ENCODE data around the gene FOXM1. TPM values are rescaled to one million over a fixed set of nuclear protein-coding genes. Genes with fewer than 3 reads are reported as not detected.
A peak's percentile ranks its signal among the peaks of the same experiment; 100 is the strongest.
"Not testable (repeated sequence)": the region's sequence is repeated elsewhere in the genome, so short reads cannot be mapped to it uniquely, and the experiment has no call there.

The FOXM1 gene
- total RNA-seq, 1 experiment from 2014 or later: 36.1 TPM

DNA sequence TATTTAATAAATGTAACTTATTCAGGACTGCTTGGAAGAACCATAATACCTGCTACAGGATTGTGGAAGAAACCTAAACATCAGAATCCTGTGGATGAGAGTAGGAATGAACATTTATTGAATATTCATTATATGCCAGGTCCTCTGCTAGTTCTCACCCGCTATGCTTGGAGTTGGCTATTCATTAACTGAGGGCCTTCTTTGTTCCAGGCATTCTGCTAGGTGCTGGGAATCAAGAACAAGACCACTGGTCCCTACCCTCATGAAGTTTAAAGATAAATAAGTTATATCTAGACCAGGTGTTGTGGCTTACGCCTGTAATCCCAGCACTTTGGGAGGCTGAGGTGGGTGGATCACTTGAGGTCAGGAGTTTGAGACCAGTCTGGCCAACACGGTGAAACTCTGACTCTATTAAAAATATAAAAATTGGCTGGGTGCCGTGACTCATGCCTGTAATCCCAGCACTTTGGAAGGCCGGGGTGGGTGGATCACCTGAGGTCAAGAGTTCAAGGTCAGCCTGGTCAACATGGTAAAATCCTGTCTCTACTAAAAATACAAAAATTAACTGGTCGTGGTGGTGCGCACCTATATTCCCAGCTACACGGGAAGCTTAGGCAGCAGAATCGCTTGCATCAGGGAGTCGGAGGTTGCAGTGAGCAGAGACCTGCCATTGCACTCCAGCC lies 9.9 kb upstream of the FOXM1 start:
- DNase-seq (ENCODE audit: low spot score): no peak
- in situ Hi-C loops (cut with HindIII; ENCODE audit: low sequenced_read_pairs): no loop called here

DNA sequence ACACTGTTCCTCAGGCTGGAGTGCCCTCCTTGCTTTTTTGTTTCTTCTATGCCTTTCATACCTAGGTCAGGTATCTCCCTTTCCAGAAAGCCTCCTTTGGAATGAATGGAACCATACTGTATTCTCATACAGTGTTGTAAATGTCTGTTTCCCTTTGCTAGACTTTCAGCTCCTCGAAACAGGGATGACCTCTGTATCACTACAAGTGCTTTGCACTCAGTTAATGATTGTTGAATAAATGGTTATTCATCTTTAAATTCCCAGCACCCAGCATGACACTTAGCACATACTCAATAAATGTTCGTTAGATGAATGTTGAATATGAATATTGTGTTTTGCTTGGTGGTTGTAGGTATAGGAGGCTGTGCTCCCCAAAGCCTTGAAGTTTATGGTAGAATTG lies 7.8 kb upstream of the FOXM1 start:
- DNase-seq (ENCODE audit: low spot score): no peak
- in situ Hi-C loops (cut with HindIII; ENCODE audit: low sequenced_read_pairs): no loop called here

GRCh38 chr12:2879853-2880252 lies 2.9 kb upstream of the FOXM1 start:
- in situ Hi-C loops (cut with HindIII; ENCODE audit: low sequenced_read_pairs): no loop called here
- no peak for DNase-seq (ENCODE audit: low spot score)

- no peak for DNase-seq (ENCODE audit: low spot score)
- in situ Hi-C loops (cut with HindIII; ENCODE audit: low sequenced_read_pairs): no loop called here
Observed at GRCh38 chr12:2877953-2878732, 1.2 kb upstream of the FOXM1 start.

GRCh38 chr12:2876431-2877046 lies 435 bp downstream of the FOXM1 start:
- in situ Hi-C loops (cut with HindIII; ENCODE audit: low sequenced_read_pairs): no loop called here

GRCh38 chr12:2868986-2869632 lies 7.9 kb downstream of the FOXM1 start:
- in situ Hi-C loops (cut with HindIII; ENCODE audit: low sequenced_read_pairs); DNase-seq (ENCODE audit: low spot score): not testable (repeated sequence)

More at GRCh38 chr12:2876431-2877046, 435 bp downstream of the FOXM1 start:
- DNase-seq (ENCODE audit: low spot score): no peak

- no peak for DNase-seq (ENCODE audit: low spot score)
- in situ Hi-C loops (cut with HindIII; ENCODE audit: low sequenced_read_pairs): no loop called here
Observed at GRCh38 chr12:2864198-2864597, 12.8 kb downstream of the FOXM1 start.

DNA sequence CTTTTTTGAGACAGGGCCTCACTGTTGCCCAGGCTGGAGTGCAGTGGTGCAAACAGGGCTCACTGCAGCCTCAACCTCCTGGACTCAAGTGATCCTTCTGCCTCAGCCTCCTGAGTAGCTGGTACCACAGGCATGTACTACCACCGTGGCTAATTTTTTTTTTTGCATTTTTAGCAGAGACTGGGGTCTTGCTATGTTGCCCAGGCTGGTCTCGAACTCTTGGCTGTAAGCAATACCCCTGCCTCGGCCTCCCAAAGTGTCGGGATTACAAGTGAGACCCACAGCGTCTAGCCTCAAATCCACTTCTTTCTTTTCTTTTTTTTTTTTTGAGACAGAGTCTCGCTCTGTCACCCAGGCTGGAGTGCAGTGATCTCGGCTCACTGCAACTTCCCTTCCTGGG lies 13.6 kb downstream of the FOXM1 start:
- DNase-seq (ENCODE audit: low spot score); in situ Hi-C loops (cut with HindIII; ENCODE audit: low sequenced_read_pairs): not testable (repeated sequence)

GRCh38 chr12:2862876-2863275 lies 14.1 kb downstream of the FOXM1 start:
- in situ Hi-C loops (cut with HindIII; ENCODE audit: low sequenced_read_pairs): no loop called here

DNA sequence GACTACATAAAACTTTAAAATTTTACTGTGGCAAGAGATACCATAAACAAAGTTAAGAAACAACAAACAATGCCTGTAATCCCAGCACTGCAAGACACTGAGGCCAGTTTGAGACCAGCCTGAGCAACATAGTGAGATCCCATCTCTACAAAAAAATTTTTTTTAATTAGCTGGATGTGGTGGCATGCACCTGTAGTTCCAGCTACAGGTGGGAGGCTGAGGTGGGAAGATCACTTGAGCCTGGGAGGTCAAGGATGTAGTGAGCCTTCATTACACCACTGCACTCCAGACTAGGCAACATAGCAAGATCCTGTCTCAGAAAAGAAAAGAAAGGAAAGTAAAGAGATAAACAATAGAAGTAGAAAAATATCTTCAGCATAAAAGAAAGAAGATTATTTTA lies 16.8 kb downstream of the FOXM1 start:
- DNase-seq (ENCODE audit: low spot score): no peak
- in situ Hi-C loops (cut with HindIII; ENCODE audit: low sequenced_read_pairs): no loop called here

More at GRCh38 chr12:2862876-2863275, 14.1 kb downstream of the FOXM1 start:
- DNase-seq (ENCODE audit: low spot score): no peak

DNA sequence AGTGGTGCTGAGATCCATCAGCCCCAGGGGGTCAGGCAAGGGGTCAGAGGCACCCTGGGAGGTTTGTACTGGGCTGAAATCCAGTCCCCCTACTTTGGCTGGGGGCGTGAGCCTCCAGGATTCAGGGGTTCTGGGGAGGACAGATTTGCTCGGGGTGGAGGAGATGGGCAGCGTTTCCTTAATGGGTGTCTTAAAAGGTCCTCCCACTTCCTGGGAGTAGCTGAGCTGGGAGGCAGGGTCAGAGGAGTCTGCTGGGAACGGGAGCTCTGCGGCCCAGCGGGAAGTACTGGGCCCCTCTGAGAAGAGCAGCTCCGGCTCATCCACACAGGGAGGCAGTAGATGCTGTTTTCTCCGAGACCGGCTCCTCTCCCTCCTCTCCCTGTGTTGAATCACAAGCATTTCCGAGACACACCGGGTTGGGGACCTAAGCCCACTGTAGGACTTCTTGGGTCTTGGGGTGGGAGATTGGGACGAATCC lies 18.0 kb downstream of the FOXM1 start:
- in situ Hi-C loops (cut with HindIII; ENCODE audit: low sequenced_read_pairs): no loop called here
- no peak for DNase-seq (ENCODE audit: low spot score)

DNA sequence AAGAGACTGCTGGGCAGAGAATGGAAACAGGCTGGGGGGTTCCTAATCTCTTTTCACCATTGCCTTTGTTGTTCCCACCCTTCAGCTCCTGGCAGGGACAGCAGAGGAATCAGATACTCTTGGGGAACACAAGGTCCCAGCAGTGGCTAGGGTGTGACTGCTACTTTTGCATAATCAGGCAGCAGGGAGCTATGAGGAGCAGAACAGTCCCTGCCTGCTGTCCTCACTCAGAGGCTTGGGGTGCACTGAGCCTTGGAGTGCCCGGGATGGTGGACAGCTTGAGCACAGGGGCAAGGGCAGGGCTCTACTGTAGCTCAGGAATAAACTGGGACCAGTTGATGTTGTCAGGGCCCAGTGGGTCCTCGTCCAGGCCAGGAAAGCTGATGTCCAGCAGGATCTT lies 18.6 kb downstream of the FOXM1 start:
- no peak for DNase-seq (ENCODE audit: low spot score)
- in situ Hi-C loops (cut with HindIII; ENCODE audit: low sequenced_read_pairs): no loop called here

GRCh38 chr12:2857576-2857975 lies 19.4 kb downstream of the FOXM1 start:
- DNase-seq (ENCODE audit: low spot score): no peak
- in situ Hi-C loops (cut with HindIII; ENCODE audit: low sequenced_read_pairs): no loop called here

GRCh38 chr12:2857021-2857431 lies 19.9 kb downstream of the FOXM1 start, which contains the start of gene TEX52:
TSS of gene TEX52 (minus strand) at chr12:2857039. CDS start at chr12:2857026, 13 bp downstream.
- no peak for DNase-seq (ENCODE audit: low spot score)
- in situ Hi-C loops (cut with HindIII; ENCODE audit: low sequenced_read_pairs): no loop called here

DNA sequence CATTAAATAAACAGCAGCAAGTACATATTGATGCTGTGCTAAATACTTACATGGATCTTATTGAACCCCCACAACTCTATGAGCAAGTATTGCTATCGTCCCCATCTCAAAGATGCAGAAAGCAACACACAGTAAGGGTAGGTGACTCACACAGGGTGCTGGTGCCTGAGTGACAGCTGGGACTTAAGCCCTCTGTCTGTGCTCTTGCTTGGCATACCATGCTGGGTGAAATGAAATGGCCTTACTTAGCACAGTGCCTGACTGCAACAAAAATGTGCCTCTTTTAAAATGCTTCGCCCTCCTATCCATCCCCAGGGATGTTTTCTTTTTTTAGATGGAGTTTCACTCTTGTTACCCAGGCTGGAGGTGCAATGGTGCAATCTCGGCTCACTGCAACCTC lies 20.9 kb downstream of the FOXM1 start:
- DNase-seq (ENCODE audit: low spot score): no peak
- in situ Hi-C loops (cut with HindIII; ENCODE audit: low sequenced_read_pairs): no loop called here

- in situ Hi-C loops (cut with HindIII; ENCODE audit: low sequenced_read_pairs): no loop called here
- no peak for DNase-seq (ENCODE audit: low spot score)
Observed at GRCh38 chr12:2855546-2855945, 21.4 kb downstream of the FOXM1 start.

- DNase-seq (ENCODE audit: low spot score): no peak
- in situ Hi-C loops (cut with HindIII; ENCODE audit: low sequenced_read_pairs): no loop called here
Observed at GRCh38 chr12:2854669-2855453, 22.1 kb downstream of the FOXM1 start.

DNA sequence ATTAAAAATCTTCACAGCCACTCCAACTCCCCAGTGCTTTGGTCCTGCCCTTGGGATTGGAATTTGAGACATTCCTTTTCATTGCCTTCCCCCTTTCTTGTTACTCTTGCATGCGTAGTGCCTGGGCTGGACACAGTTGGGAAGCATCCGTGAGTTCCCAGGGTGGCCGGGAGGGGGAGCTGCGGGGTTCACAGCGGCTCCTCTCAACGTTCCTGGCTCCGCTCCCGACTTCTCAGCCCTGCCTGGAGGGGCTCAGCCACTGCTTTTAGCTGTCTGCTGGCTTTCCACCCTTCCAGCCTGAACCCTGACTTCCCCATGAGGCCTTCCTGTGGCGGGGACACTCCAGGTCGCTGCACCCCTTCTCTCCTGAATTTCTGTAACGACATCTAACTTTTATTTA lies 23.3 kb downstream of the FOXM1 start:
- in situ Hi-C loops (cut with HindIII; ENCODE audit: low sequenced_read_pairs): no loop called here
- peak; percentile 83 for DNase-seq (ENCODE audit: low spot score)

DNA sequence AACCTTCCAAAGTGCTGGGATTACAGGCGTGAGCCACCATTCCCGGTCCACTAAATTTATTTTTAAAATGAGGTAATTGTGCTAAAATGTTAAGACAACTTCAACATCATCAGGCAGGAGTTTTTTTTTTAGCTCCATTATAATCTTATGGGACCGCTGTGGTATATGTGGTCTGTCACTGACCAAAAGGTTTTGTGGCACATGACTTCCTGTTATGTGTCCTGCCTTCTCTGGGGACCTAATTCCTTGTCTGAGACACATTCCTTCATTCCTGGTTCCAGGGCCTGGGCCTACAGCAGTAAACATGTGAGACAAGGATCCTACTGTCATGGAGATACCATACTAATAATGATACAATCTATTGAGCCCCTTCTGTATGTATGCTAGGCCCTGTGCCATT lies 25.0 kb downstream of the FOXM1 start:
- in situ Hi-C loops (cut with HindIII; ENCODE audit: low sequenced_read_pairs): no loop called here
- no peak for DNase-seq (ENCODE audit: low spot score)
